NB4 (cell line): ENCODE data around the gene SLC7A6.

ENCODE experiments used
- MYC ChIP-seq: IDR thresholded peaks from 2 replicates; pipeline ENCODE4 v1.6.1; 2011; ENCODE audit warnings: low read depth, low read length
- POLR2A ChIP-seq: IDR thresholded peaks from 2 replicates; pipeline ENCODE4 v1.6.1; 2011; ENCODE audit warnings: mild to moderate bottlenecking; ENCODE audit not compliant: insufficient read length; ENCODE audit errors: extremely low read depth
- TF ChIP-seq, protein P1 (sequence below): IDR thresholded peaks from one replicate; pipeline ENCODE4 v1.5.1; 2012; ENCODE audit warnings: low read depth, low read length

DNA sequence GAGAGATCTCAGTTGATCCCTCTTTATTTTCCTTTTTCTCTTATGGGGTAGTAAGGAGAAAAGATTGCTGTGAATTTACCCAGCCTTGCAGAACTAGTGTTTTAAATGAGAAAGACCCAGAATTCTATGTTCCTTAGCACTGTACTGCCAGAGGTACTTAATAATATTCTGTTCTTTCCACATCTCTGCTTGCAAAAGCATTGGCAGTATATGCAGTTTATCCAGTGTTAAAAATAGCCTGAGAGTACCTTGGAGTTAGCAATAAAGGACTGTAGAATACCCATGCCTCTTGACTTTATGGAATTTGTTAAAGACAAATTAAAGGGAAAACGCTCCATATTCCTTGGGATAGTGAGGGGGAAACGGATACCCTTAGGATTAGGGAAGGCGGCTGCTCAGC lies 11.9 kb downstream of the SLC7A6 start:
- TF ChIP-seq, protein P1, sequence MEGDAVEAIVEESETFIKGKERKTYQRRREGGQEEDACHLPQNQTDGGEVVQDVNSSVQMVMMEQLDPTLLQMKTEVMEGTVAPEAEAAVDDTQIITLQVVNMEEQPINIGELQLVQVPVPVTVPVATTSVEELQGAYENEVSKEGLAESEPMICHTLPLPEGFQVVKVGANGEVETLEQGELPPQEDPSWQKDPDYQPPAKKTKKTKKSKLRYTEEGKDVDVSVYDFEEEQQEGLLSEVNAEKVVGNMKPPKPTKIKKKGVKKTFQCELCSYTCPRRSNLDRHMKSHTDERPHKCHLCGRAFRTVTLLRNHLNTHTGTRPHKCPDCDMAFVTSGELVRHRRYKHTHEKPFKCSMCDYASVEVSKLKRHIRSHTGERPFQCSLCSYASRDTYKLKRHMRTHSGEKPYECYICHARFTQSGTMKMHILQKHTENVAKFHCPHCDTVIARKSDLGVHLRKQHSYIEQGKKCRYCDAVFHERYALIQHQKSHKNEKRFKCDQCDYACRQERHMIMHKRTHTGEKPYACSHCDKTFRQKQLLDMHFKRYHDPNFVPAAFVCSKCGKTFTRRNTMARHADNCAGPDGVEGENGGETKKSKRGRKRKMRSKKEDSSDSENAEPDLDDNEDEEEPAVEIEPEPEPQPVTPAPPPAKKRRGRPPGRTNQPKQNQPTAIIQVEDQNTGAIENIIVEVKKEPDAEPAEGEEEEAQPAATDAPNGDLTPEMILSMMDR: no peak
- no peak for TF ChIP-seq MYC
- TF ChIP-seq POLR2A: no peak
